GM23338 (cell line): Measurements from ENCODE around the gene ZBED3. TPM values are rescaled to one million over a fixed set of nuclear protein-coding genes. Genes with fewer than 3 reads are reported as not detected.

Experiments
- ATAC-seq: fragments of 200-7000 bp; cut with Tn5 transposase; 3 replicates; pipeline ENCODE4 v1.9.1; 2020
- DNase-seq: peaks from one replicate; pipeline ENCODE4 v3.0.0-alpha.2; 2015; ENCODE audit warnings: low spot score
- H2AFZ ChIP-seq: fragments of 200-600 bp; sonication (generic); 2 replicates; pipeline ENCODE4 v1.8.0; 2016; ENCODE audit warnings: antibody characterized with exemption, mild to moderate bottlenecking, moderate library complexity
- H3F3A ChIP-seq: fragments of 200-600 bp; sonication (generic); replicated peaks from 2 replicates; pipeline ENCODE4 v1.8.0; 2017; ENCODE audit warnings: antibody characterized with exemption, mixed run types, low read depth
- H3K27ac ChIP-seq: fragments of 200-600 bp; sonication (generic); 2 replicates; pipeline ENCODE4 v1.6.1; 2016; ENCODE audit warnings: low read depth
- H3K27me3 ChIP-seq: fragments of 200-600 bp; sonication (generic); 2 replicates; pipeline ENCODE4 v1.8.0; 2016; ENCODE audit warnings: mild to moderate bottlenecking, mixed run types, moderate library complexity; ENCODE audit not compliant: insufficient read depth
- H3K36me3 ChIP-seq: fragments of 200-600 bp; sonication (generic); 2 replicates; pipeline ENCODE4 v1.8.0; 2016; ENCODE audit warnings: mild to moderate bottlenecking; ENCODE audit not compliant: insufficient read depth
- H3K4me1 ChIP-seq: fragments of 200-600 bp; sonication (generic); 2 replicates; pipeline ENCODE4 v1.8.0; 2016; ENCODE audit warnings: mild to moderate bottlenecking, moderate library complexity; ENCODE audit not compliant: insufficient read depth
- H3K4me2 ChIP-seq: fragments of 200-600 bp; sonication (generic); 2 replicates; pipeline ENCODE4 v1.7.1; 2017; ENCODE audit warnings: mixed run types
- H3K4me3 ChIP-seq: fragments of 200-600 bp; sonication (generic); 2 replicates; pipeline ENCODE4 v1.6.1; 2016; ENCODE audit warnings: mixed run types
- H3K79me2 ChIP-seq: fragments of 200-600 bp; sonication (generic); replicated peaks from 2 replicates; pipeline ENCODE4 v1.8.0; 2017; ENCODE audit warnings: mild to moderate bottlenecking; ENCODE audit not compliant: insufficient read depth
- H3K9me2 ChIP-seq: fragments of 200-600 bp; sonication (generic); 2 replicates; pipeline ENCODE4 v1.8.0; 2017; ENCODE audit not compliant: insufficient read depth
- H4K20me1 ChIP-seq: fragments of 200-600 bp; sonication (generic); replicated peaks from 2 replicates; pipeline ENCODE4 v1.8.0; 2017; ENCODE audit warnings: mild to moderate bottlenecking; ENCODE audit not compliant: insufficient read depth
- H3K27ac Mint-ChIP-seq: 2 replicates; pipeline ENCODE4 v1.8.0; 2020; ENCODE audit warnings: inconsistent platforms, mild to moderate bottlenecking, moderate library complexity, mixed read lengths
- H3K27me3 Mint-ChIP-seq: 3 replicates; pipeline ENCODE4 v1.8.0; 2022; ENCODE audit warnings: low read depth, mild to moderate bottlenecking, moderate library complexity, mixed read lengths, inconsistent platforms; ENCODE audit not compliant: insufficient read depth, poor library complexity
- H3K36me3 Mint-ChIP-seq: 3 replicates; pipeline ENCODE4 v1.8.0; 2021; ENCODE audit warnings: low read depth, mild to moderate bottlenecking, inconsistent platforms, moderate library complexity, mixed read lengths
- H3K4me1 Mint-ChIP-seq: 3 replicates; pipeline ENCODE4 v1.8.0; 2020; ENCODE audit warnings: mild to moderate bottlenecking, inconsistent platforms, mixed read lengths
- H3K4me3 Mint-ChIP-seq: 3 replicates; pipeline ENCODE4 v1.8.0; 2021; ENCODE audit warnings: moderate library complexity, mild to moderate bottlenecking, inconsistent platforms, mixed read lengths
- H3K9me3 Mint-ChIP-seq: 3 replicates; pipeline ENCODE4 v1.8.0; 2020; ENCODE audit warnings: moderate library complexity, mild to moderate bottlenecking, inconsistent platforms, mixed read lengths
- JUNB ChIP-seq: IDR thresholded peaks from one replicate; pipeline ENCODE4 v1.6.1; 2016; ENCODE audit warnings: antibody characterized with exemption; ENCODE audit not compliant: unreplicated experiment
- STAT1 ChIP-seq: IDR thresholded peaks from one replicate; pipeline ENCODE4 v1.6.1; 2016; ENCODE audit warnings: antibody characterized with exemption; ENCODE audit not compliant: unreplicated experiment
- ZNF114 ChIP-seq: fragments of 250-450 bp; sonication (Bioruptor Pico); IDR thresholded peaks from 2 replicates; pipeline ENCODE4 v1.5.0; 2020; ENCODE audit warnings: mild to moderate bottlenecking, moderate library complexity
- ZNF331 ChIP-seq: fragments of 250-450 bp; sonication (Bioruptor Pico); IDR thresholded peaks from 2 replicates; pipeline ENCODE4 v1.5.0; 2020; ENCODE audit warnings: low read depth, mild to moderate bottlenecking, moderate library complexity
- polyA plus RNA-seq: library from polyadenylated mRNA; unstranded; fragments of >200 nt; fragmentation: Nextera tagmentation; extraction: Ambion mirVana; gene quantifications from 2 replicates; pipeline ENCODE4 v1.2.1, GENCODE V29; 2016
- total RNA-seq: library from RNA; depleted of rRNA; stranded (reverse); fragments of >200 nt; shearing (Covaris generic); gene quantifications from 2 replicates; pipeline ENCODE4 v1.2.3, GENCODE V29; 2014
- TF ChIP-seq, protein P1 (sequence below): IDR thresholded peaks from 2 replicates; pipeline ENCODE4 v1.6.1; 2016; ENCODE audit warnings: antibody characterized with exemption
- TF ChIP-seq, protein P2 (sequence below): fragments of 250-450 bp; sonication (Bioruptor Pico); IDR thresholded peaks from 2 replicates; pipeline ENCODE4 v1.5.0; 2020; ENCODE audit warnings: mild to moderate bottlenecking, moderate library complexity

Gene ZBED3
- total and polyA plus RNA-seq, 2 experiments from 2014 or later: 4.2 to 9.3 TPM

DNA sequence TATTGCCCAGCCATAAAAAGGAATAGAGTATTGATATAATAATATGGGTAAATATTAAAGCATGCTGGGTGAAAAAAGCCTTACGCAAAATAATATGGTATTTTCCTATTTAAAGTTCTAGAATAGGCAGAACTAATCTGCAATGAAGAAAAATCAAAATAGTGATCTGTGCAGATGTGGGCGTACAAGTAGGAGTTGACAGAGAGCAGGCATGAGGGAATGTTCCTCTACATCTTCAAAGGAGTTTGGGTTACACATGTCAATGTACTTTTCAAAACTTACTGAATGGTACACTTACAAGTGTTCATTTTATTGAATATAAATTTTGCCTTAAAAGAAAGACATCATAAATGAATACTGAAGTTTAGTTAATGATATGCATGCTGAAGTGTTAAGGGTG is 33.0 kb upstream of the ZBED3 start:
- DNase-seq: no peak
- Histone ChIP-seq H3K4me2 (no peak overlapping the region), H3K9me2 (no peaks in the 10 kb centered on the region), H4K20me1 (no peaks in the 10 kb centered on the region), H3K79me2 (no peaks in the 10 kb centered on the region), H3K36me3 (no peaks in the 10 kb centered on the region; the same call in 1 of the 2 replicates), H3K4me3 (no peak overlapping the region), H3F3A (no peaks in the 10 kb centered on the region), H2AFZ (no peak overlapping the region), H3K27ac (no peak overlapping the region), H3K27me3 (no peaks in the 10 kb centered on the region), H3K4me1 (no peaks in the 10 kb centered on the region)
- Mint-ChIP-seq H3K9me3 (no peaks in the 10 kb centered on the region), H3K36me3 (peaks cover 31% of the 10 kb centered on the region), H3K4me1 (no peaks in the 10 kb centered on the region), H3K4me3 (no peak overlapping the region), H3K27ac (no peak overlapping the region), H3K27me3 (peaks cover 5% of the 10 kb centered on the region)
- no peak for ATAC-seq
- TF ChIP-seq ZNF114 (CRISPR knock-in tag) (no peak), STAT1 (no peak), ZNF331 (CRISPR knock-in tag) (no peak), JUNB (no peak)
- TF ChIP-seq, protein P1, sequence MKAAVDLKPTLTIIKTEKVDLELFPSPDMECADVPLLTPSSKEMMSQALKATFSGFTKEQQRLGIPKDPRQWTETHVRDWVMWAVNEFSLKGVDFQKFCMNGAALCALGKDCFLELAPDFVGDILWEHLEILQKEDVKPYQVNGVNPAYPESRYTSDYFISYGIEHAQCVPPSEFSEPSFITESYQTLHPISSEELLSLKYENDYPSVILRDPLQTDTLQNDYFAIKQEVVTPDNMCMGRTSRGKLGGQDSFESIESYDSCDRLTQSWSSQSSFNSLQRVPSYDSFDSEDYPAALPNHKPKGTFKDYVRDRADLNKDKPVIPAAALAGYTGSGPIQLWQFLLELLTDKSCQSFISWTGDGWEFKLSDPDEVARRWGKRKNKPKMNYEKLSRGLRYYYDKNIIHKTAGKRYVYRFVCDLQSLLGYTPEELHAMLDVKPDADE: no peak
- TF ChIP-seq, protein P2, sequence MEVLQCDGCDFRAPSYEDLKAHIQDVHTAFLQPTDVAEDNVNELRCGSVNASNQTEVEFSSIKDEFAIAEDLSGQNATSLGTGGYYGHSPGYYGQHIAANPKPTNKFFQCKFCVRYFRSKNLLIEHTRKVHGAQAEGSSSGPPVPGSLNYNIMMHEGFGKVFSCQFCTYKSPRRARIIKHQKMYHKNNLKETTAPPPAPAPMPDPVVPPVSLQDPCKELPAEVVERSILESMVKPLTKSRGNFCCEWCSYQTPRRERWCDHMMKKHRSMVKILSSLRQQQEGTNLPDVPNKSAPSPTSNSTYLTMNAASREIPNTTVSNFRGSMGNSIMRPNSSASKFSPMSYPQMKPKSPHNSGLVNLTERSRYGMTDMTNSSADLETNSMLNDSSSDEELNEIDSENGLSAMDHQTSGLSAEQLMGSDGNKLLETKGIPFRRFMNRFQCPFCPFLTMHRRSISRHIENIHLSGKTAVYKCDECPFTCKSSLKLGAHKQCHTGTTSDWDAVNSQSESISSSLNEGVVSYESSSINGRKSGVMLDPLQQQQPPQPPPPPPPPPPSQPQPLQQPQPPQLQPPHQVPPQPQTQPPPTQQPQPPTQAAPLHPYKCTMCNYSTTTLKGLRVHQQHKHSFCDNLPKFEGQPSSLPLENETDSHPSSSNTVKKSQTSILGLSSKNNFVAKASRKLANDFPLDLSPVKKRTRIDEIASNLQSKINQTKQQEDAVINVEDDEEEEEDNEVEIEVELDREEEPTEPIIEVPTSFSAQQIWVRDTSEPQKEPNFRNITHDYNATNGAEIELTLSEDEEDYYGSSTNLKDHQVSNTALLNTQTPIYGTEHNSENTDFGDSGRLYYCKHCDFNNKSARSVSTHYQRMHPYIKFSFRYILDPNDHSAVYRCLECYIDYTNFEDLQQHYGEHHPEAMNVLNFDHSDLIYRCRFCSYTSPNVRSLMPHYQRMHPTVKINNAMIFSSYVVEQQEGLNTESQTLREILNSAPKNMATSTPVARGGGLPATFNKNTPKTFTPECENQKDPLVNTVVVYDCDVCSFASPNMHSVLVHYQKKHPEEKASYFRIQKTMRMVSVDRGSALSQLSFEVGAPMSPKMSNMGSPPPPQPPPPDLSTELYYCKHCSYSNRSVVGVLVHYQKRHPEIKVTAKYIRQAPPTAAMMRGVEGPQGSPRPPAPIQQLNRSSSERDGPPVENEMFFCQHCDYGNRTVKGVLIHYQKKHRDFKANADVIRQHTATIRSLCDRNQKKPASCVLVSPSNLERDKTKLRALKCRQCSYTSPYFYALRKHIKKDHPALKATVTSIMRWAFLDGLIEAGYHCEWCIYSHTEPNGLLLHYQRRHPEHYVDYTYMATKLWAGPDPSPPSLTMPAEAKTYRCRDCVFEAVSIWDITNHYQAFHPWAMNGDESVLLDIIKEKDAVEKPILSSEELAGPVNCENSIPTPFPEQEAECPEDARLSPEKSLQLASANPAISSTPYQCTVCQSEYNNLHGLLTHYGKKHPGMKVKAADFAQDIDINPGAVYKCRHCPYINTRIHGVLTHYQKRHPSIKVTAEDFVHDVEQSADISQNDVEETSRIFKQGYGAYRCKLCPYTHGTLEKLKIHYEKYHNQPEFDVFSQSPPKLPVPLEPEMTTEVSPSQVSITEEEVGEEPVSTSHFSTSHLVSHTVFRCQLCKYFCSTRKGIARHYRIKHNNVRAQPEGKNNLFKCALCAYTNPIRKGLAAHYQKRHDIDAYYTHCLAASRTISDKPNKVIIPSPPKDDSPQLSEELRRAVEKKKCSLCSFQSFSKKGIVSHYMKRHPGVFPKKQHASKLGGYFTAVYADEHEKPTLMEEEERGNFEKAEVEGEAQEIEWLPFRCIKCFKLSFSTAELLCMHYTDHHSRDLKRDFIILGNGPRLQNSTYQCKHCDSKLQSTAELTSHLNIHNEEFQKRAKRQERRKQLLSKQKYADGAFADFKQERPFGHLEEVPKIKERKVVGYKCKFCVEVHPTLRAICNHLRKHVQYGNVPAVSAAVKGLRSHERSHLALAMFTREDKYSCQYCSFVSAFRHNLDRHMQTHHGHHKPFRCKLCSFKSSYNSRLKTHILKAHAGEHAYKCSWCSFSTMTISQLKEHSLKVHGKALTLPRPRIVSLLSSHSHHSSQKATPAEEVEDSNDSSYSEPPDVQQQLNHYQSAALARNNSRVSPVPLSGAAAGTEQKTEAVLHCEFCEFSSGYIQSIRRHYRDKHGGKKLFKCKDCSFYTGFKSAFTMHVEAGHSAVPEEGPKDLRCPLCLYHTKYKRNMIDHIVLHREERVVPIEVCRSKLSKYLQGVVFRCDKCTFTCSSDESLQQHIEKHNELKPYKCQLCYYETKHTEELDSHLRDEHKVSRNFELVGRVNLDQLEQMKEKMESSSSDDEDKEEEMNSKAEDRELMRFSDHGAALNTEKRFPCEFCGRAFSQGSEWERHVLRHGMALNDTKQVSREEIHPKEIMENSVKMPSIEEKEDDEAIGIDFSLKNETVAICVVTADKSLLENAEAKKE: no peak
